H9 (cell line): ENCODE data around the gene TRPC6. TPM values are rescaled to one million over a fixed set of nuclear protein-coding genes. Genes with fewer than 3 reads are reported as not detected.

Experiments used
- DNase-seq: peaks from one replicate; pipeline ENCODE4 v3.0.0-alpha.2; 2017
- H2AFZ ChIP-seq: one replicate; pipeline ENCODE4 v1.6.1; 2013; ENCODE audit warnings: mild to moderate bottlenecking, low read length, control low read depth, moderate library complexity
- H2AK5ac ChIP-seq: 2 replicates; pipeline ENCODE4 v1.6.1; 2013; ENCODE audit warnings: low read length, control low read depth, mixed read lengths; ENCODE audit not compliant: insufficient read length
- H2BK120ac ChIP-seq: one replicate; pipeline ENCODE4 v1.6.1; 2013; ENCODE audit warnings: low read depth, mild to moderate bottlenecking, low read length, control low read depth, inconsistent platforms; ENCODE audit not compliant: poor library complexity, severe bottlenecking
- H2BK12ac ChIP-seq: 2 replicates; pipeline ENCODE4 v1.6.1; 2013; ENCODE audit warnings: low read length, control low read depth, mixed read lengths, low read depth; ENCODE audit not compliant: insufficient read length
- H2BK15ac ChIP-seq: 2 replicates; pipeline ENCODE4 v1.6.1; 2013; ENCODE audit warnings: low read depth, low read length, control low read depth
- H2BK20ac ChIP-seq: one replicate; pipeline ENCODE4 v1.6.1; 2013; ENCODE audit warnings: low read depth, mild to moderate bottlenecking, low read length, control low read depth, inconsistent platforms; ENCODE audit not compliant: poor library complexity, severe bottlenecking
- H2BK5ac ChIP-seq: 2 replicates; pipeline ENCODE4 v1.6.1; 2013; ENCODE audit warnings: low read length, control low read depth, mixed read lengths; ENCODE audit not compliant: insufficient read length
- H3K14ac ChIP-seq: 2 replicates; pipeline ENCODE4 v1.6.1; 2013; ENCODE audit warnings: low read length, control low read depth; ENCODE audit not compliant: insufficient read depth
- H3K18ac ChIP-seq: 2 replicates; pipeline ENCODE4 v1.6.1; 2013; ENCODE audit warnings: low read depth, mild to moderate bottlenecking, mixed read lengths, low read length, control low read depth; ENCODE audit not compliant: insufficient read length
- H3K23ac ChIP-seq: 2 replicates; pipeline ENCODE4 v1.6.1; 2013; ENCODE audit warnings: low read length, control low read depth, mixed read lengths, low read depth; ENCODE audit not compliant: insufficient read length
- H3K23me2 ChIP-seq: 2 replicates; pipeline ENCODE4 v1.6.1; 2013; ENCODE audit warnings: low read depth, mild to moderate bottlenecking, mixed read lengths, low read length, control low read depth; ENCODE audit not compliant: insufficient read length, poor library complexity, severe bottlenecking
- H3K27ac ChIP-seq: 2 replicates; pipeline ENCODE4 v1.5.1; 2013; ENCODE audit warnings: low read length, control low read depth, mixed read lengths, low read depth; ENCODE audit not compliant: insufficient read length
- H3K27me3 ChIP-seq: 2 replicates; pipeline ENCODE4 v1.6.1; 2013; ENCODE audit warnings: low read length, control low read depth, inconsistent platforms; ENCODE audit not compliant: insufficient read depth
- H3K4ac ChIP-seq: 2 replicates; pipeline ENCODE4 v1.6.1; 2013; ENCODE audit warnings: low read depth, mild to moderate bottlenecking, control low read depth, inconsistent platforms, low read length, moderate library complexity
- H3K4me1 ChIP-seq: 2 replicates; pipeline ENCODE4 v1.6.1; 2013; ENCODE audit warnings: low read length, control low read depth, inconsistent platforms; ENCODE audit not compliant: insufficient read depth
- H3K4me2 ChIP-seq: 2 replicates; pipeline ENCODE4 v1.6.1; 2013; ENCODE audit warnings: low read length, control low read depth, mixed read lengths; ENCODE audit not compliant: insufficient read length, insufficient read depth
- H3K56ac ChIP-seq: 2 replicates; pipeline ENCODE4 v1.6.1; 2013; ENCODE audit warnings: low read depth, mild to moderate bottlenecking, mixed read lengths, low read length, control low read depth; ENCODE audit not compliant: insufficient read length
- H3K79me1 ChIP-seq: 2 replicates; pipeline ENCODE4 v1.6.1; 2013; ENCODE audit warnings: low read depth, mild to moderate bottlenecking, moderate library complexity, low read length, control low read depth, inconsistent platforms; ENCODE audit not compliant: insufficient read depth, poor library complexity, severe bottlenecking
- H3K79me2 ChIP-seq: 2 replicates; pipeline ENCODE4 v1.6.1; 2013; ENCODE audit warnings: low read length, control low read depth, inconsistent platforms; ENCODE audit not compliant: insufficient read depth
- H3K9ac ChIP-seq: 2 replicates; pipeline ENCODE4 v1.6.1; 2013; ENCODE audit warnings: low read length, control low read depth, mixed read lengths; ENCODE audit not compliant: insufficient read length; ENCODE audit errors: extremely low read depth
- H3K9me3 ChIP-seq: one replicate; pipeline ENCODE4 v1.6.1; 2013; ENCODE audit warnings: low read depth, low read length, inconsistent platforms; ENCODE audit not compliant: control insufficient read depth
- H3T11ph ChIP-seq: one replicate; pipeline ENCODE4 v1.6.1; 2013; ENCODE audit warnings: mild to moderate bottlenecking, low read length, control low read depth, inconsistent platforms
- H4K20me1 ChIP-seq: one replicate; pipeline ENCODE4 v1.6.1; 2013; ENCODE audit not compliant: control insufficient read depth, insufficient read length, insufficient read depth
- H4K5ac ChIP-seq: 2 replicates; pipeline ENCODE4 v1.6.1; 2013; ENCODE audit warnings: low read depth, mild to moderate bottlenecking, mixed read lengths, low read length, control low read depth; ENCODE audit not compliant: insufficient read length
- H4K8ac ChIP-seq: replicated peaks from 2 replicates; pipeline ENCODE4 v1.6.1; 2013; ENCODE audit warnings: low read length, control low read depth, mixed read lengths, low read depth; ENCODE audit not compliant: insufficient read length
- H4K91ac ChIP-seq: 2 replicates; pipeline ENCODE4 v1.6.1; 2013; ENCODE audit warnings: low read depth, mild to moderate bottlenecking, moderate library complexity, mixed read lengths, low read length, control low read depth; ENCODE audit not compliant: insufficient read length
- H3K27ac Mint-ChIP-seq, 3 experiments: 2 replicates in 2 of 3; 3 replicates in 1 of 3; pipeline ENCODE4 v1.8.0; 2020 to 2021; ENCODE audit warnings: mixed read lengths in 3 of 3, mild to moderate bottlenecking in 1 of 3, moderate library complexity in 1 of 3
- H3K27me3 Mint-ChIP-seq: 2 replicates; pipeline ENCODE4 v1.8.0; 2021; ENCODE audit warnings: low read depth, mild to moderate bottlenecking, moderate library complexity, mixed read lengths
- H3K36me3 Mint-ChIP-seq, 3 experiments: 2 replicates in 2 of 3; 3 replicates in 1 of 3; pipeline ENCODE4 v1.8.0; 2020 to 2021; ENCODE audit warnings: low read depth in 3 of 3, mixed read lengths in 3 of 3; ENCODE audit not compliant: insufficient read depth in 1 of 3
- H3K4me1 Mint-ChIP-seq, 2 experiments: 2 replicates each; pipeline ENCODE4 v1.8.0; 2020; ENCODE audit warnings: mixed read lengths in 2 of 2
- H3K4me3 Mint-ChIP-seq, 2 experiments: 2 replicates in 1 of 2; 3 replicates in 1 of 2; pipeline ENCODE4 v1.8.0; 2020 to 2021; ENCODE audit warnings: mild to moderate bottlenecking in 2 of 2, mixed read lengths in 2 of 2, moderate library complexity in 1 of 2
- H3K9me3 Mint-ChIP-seq, 2 experiments: 2 replicates in 1 of 2; 3 replicates in 1 of 2; pipeline ENCODE4 v1.8.0; 2020; ENCODE audit warnings: mild to moderate bottlenecking in 2 of 2, mixed read lengths in 2 of 2, moderate library complexity in 1 of 2
- WGBS: extraction: QIAGEN DNeasy Blood & Tissue Kit; methylation state at CpG from one replicate; pipeline ENCODE4 v1.1.7; 2013; ENCODE audit warnings: missing lambda C conversion rate, low lambda C conversion rate, mixed read lengths; ENCODE audit not compliant: insufficient read length; ENCODE audit errors: extremely low coverage; 5-methylcytosine and 5-hydroxymethylcytosine counted together
- total RNA-seq: library from RNA; stranded (reverse); gene quantifications from 2 replicates; pipeline ENCODE4 v1.2.1, GENCODE V29; 2021
- TF ChIP-seq, protein P1 (sequence below): fragments of 200-600 bp; sonication (generic); conservative IDR thresholded peaks from 3 replicates; pipeline ENCODE4 v1.8.0; 2021; ENCODE audit warnings: antibody characterized with exemption, mild to moderate bottlenecking

The TRPC6 gene
- total RNA-seq, 1 experiment from 2014 or later = 14.4 TPM

DNA sequence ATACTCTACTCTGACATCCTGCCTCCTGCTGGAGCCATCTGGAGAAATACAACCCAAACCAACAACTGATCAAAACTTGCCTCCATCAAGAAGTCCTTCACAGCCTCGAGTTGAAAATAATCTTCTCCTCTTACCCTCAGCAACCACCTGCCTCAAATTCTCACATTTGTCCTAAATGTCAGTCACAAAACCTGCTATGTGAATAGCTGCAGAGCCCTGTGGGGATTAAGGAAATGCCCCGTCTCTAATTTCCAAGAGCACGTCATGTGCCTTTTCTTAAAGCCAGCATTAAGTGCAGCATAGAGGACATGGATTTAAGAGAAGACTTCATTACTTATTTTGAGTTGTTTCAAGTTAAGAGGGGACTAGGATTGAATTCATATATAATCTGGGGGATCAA, 105.9 kb downstream of the TRPC6 start:
- Histone ChIP-seq H3K56ac (no peak overlapping the region), H4K5ac (no peak overlapping the region), H3K27ac (no peak overlapping the region), H4K91ac (no peak overlapping the region), H3K79me1 (no peaks in the 10 kb centered on the region), H3K4me1 (no peaks in the 10 kb centered on the region), H3K9me3 (no peaks in the 10 kb centered on the region), H3K23ac (no peak overlapping the region), H2AK5ac (no peak overlapping the region), H3T11ph (no peak overlapping the region), H3K9ac (no peak overlapping the region), H3K14ac (no peak overlapping the region), H3K18ac (no peak overlapping the region), H2AFZ (no peak overlapping the region), H3K27me3 (no peaks in the 10 kb centered on the region), H3K79me2 (no peaks in the 10 kb centered on the region), H2BK5ac (no peak overlapping the region), H2BK120ac (no peak overlapping the region), H4K8ac (no peak overlapping the region), H2BK12ac (no peak overlapping the region), H2BK15ac (no peak overlapping the region), H3K4me2 (no peak overlapping the region), H4K20me1 (no peaks in the 10 kb centered on the region), H3K4ac (no peak overlapping the region), H2BK20ac (no peak overlapping the region), H3K23me2 (no peaks in the 10 kb centered on the region)
- Mint-ChIP-seq H3K36me3 (peaks cover 0 to 2% (median 0%) of the 10 kb centered on the region in 3 experiments; a peak in 1 of 7 replicates), H3K4me3 (no peak overlapping the region), H3K9me3 (no peaks in the 10 kb centered on the region), H3K27me3 (no peaks in the 10 kb centered on the region), H3K4me1 (peaks cover 12 to 14% of the 10 kb centered on the region in 2 experiments; a peak in 3 of 4 replicates), H3K27ac (peak overlapping the region in 1 of 3 experiments; percentile 31; a peak in 2 of 7 replicates)
- no peak for DNase-seq
- no CpG with 5 or more reads among the region's 3 CpGs for WGBS
- TF ChIP-seq, protein P1, sequence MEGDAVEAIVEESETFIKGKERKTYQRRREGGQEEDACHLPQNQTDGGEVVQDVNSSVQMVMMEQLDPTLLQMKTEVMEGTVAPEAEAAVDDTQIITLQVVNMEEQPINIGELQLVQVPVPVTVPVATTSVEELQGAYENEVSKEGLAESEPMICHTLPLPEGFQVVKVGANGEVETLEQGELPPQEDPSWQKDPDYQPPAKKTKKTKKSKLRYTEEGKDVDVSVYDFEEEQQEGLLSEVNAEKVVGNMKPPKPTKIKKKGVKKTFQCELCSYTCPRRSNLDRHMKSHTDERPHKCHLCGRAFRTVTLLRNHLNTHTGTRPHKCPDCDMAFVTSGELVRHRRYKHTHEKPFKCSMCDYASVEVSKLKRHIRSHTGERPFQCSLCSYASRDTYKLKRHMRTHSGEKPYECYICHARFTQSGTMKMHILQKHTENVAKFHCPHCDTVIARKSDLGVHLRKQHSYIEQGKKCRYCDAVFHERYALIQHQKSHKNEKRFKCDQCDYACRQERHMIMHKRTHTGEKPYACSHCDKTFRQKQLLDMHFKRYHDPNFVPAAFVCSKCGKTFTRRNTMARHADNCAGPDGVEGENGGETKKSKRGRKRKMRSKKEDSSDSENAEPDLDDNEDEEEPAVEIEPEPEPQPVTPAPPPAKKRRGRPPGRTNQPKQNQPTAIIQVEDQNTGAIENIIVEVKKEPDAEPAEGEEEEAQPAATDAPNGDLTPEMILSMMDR = no peak; the same call in 2 of the 3 replicates
